GM12878 (cell line): ENCODE results near the gene IPCEF1. TPM values are rescaled to one million over a fixed set of nuclear protein-coding genes. Genes with fewer than 3 reads are reported as not detected.
"Not testable (repeated sequence)": the region's sequence is repeated elsewhere in the genome, so short reads cannot be mapped to it uniquely, and the experiment has no call there.

Experiments used
- ATAC-seq: fragments of 200-7000 bp; cut with Tn5 transposase; 3 replicates; pipeline ENCODE4 v1.9.1; 2020; ENCODE audit warnings: mild to moderate bottlenecking, moderate library complexity
- BruUV-seq: library from RNA; stranded (reverse); fragments of 400-500 nt; replicated peaks from 2 replicates; lab custom pipeline; 2021; lab: Mats Ljungman, UMichigan
- CTCF ChIA-PET: fragments of 300-600 bp; sonication (Branson Sonifier 250); formaldehyde crosslinking; extraction: SDS; loops from one replicate; lab custom pipeline; 2021; ENCODE audit warnings: inconsistent platforms; lab: Yijun Ruan, JAX
- POLR2A ChIA-PET: fragments of 350-600 bp; formaldehyde crosslinking; extraction: SDS; loops from one replicate; lab custom pipeline; 2021; ENCODE audit warnings: inconsistent platforms; lab: Charles Lee
- RAD21 ChIA-PET: fragments of 300-600 bp; sonication (Branson Sonifier 250); formaldehyde crosslinking; loops from one replicate; lab custom pipeline; 2023; ENCODE audit warnings: antibody characterized with exemption; ENCODE audit not compliant: unreplicated experiment; lab: Charles Lee
- SMC1A ChIA-PET: fragments of 300-600 bp; sonication (Branson Sonifier 250); formaldehyde crosslinking; loops from one replicate; lab custom pipeline; 2023; ENCODE audit not compliant: unreplicated experiment, uncharacterized antibody; lab: Charles Lee
- DNase-seq: peaks from one replicate; pipeline ENCODE4 v3.0.0-alpha.2; 2011; ENCODE audit warnings: low read depth, low spot score
- FAIRE-seq: peaks from 3 replicates; lab custom pipeline; 2011; peaks lifted over from hg19 to GRCh38; lab: Jason Lieb, UNC
- H2AFZ ChIP-seq: 2 replicates; pipeline ENCODE4 v1.6.0; 2011; ENCODE audit warnings: low read depth, low read length, control low read depth; ENCODE audit not compliant: control insufficient read depth
- H3K27ac ChIP-seq: 2 replicates; pipeline ENCODE4 v1.5.1; 2011; ENCODE audit warnings: control low read depth; ENCODE audit not compliant: control insufficient read depth, insufficient read depth
- H3K27me3 ChIP-seq, 2 experiments: replicated peaks in 1 of 2; 2 replicates each; pipeline versions ENCODE4 v1.6.0 to v1.6.1; 2011; ENCODE audit warnings: low read length in 1 of 2; ENCODE audit not compliant: control insufficient read depth in 2 of 2, insufficient read depth in 2 of 2
- H3K36me3 ChIP-seq, 2 experiments: 2 replicates each; pipeline ENCODE4 v1.5.1; 2011; ENCODE audit warnings: low read length in 1 of 2; ENCODE audit not compliant: control insufficient read depth in 2 of 2, insufficient read depth in 2 of 2
- H3K4me1 ChIP-seq: 2 replicates; pipeline ENCODE4 v1.6.1; 2011; ENCODE audit warnings: mild to moderate bottlenecking, low read length, moderate library complexity, mixed read lengths; ENCODE audit not compliant: control insufficient read depth, insufficient read depth
- H3K4me2 ChIP-seq: 2 replicates; pipeline ENCODE4 v1.6.0; 2011; ENCODE audit warnings: control low read depth; ENCODE audit not compliant: control insufficient read depth, insufficient read depth
- H3K4me3 ChIP-seq: fragments of 200-600 bp; sonication (generic); 2 replicates; pipeline ENCODE4 v1.5.1; 2016
- H3K79me2 ChIP-seq: 2 replicates; pipeline ENCODE4 v1.6.0; 2011; ENCODE audit warnings: low read length; ENCODE audit not compliant: control insufficient read depth, insufficient read depth
- H3K9ac ChIP-seq: 2 replicates; pipeline ENCODE4 v1.8.0; 2011; ENCODE audit warnings: low read length, control low read depth, mixed read lengths; ENCODE audit not compliant: control insufficient read depth, insufficient read depth
- H3K9me3 ChIP-seq: replicated peaks from 3 replicates; pipeline ENCODE4 v1.5.1; 2011; ENCODE audit warnings: mild to moderate bottlenecking, low read length; ENCODE audit not compliant: control insufficient read depth, insufficient read depth
- H4K20me1 ChIP-seq: 2 replicates; pipeline ENCODE4 v1.6.0; 2011; ENCODE audit not compliant: control insufficient read depth, insufficient read depth
- E2F4 ChIP-seq: IDR thresholded peaks from 2 replicates; pipeline ENCODE4 v1.6.1; 2012; ENCODE audit warnings: low read depth, low read length, improper control_type of control experiment
- EZH2 ChIP-seq: IDR thresholded peaks from 2 replicates; pipeline ENCODE4 v1.6.1; 2012; ENCODE audit warnings: low read depth, mild to moderate bottlenecking, control low read depth, inconsistent platforms, low read length, borderline replicate concordance; ENCODE audit not compliant: control insufficient read depth
- HCFC1 ChIP-seq: fragments of 150-350 bp; IDR thresholded peaks from 2 replicates; pipeline ENCODE4 v1.6.1; 2014; ENCODE audit warnings: low read length
- NR2C1 ChIP-seq: fragments of 450-650 bp; IDR thresholded peaks from 2 replicates; pipeline ENCODE4 v1.6.1; 2017; ENCODE audit warnings: antibody characterized with exemption, mild to moderate bottlenecking, moderate library complexity
- NRF1 ChIP-seq: conservative IDR thresholded peaks from 2 replicates; pipeline ENCODE4 v1.6.1; 2011; ENCODE audit warnings: mild to moderate bottlenecking, low read depth, low read length, improper control_type of control experiment
- POU2F2 ChIP-seq: IDR thresholded peaks from 3 replicates; pipeline ENCODE4 v1.6.1; 2011; ENCODE audit warnings: low read depth, mild to moderate bottlenecking, low read length, borderline replicate concordance
- RFX5 ChIP-seq: IDR thresholded peaks from 2 replicates; pipeline ENCODE4 v1.6.1; 2011; ENCODE audit warnings: low read depth, low read length, improper control_type of control experiment
- RUNX3 ChIP-seq: IDR thresholded peaks from 2 replicates; pipeline ENCODE4 v1.6.1; 2012; ENCODE audit warnings: low read length, inconsistent platforms
- SMAD1 ChIP-seq: fragments of 450-650 bp; IDR thresholded peaks from 2 replicates; pipeline ENCODE4 v1.6.1; 2018; ENCODE audit warnings: mild to moderate bottlenecking, low read depth; ENCODE audit not compliant: partially characterized antibody
- SUZ12 ChIP-seq: fragments of 200-600 bp; sonication (generic); IDR thresholded peaks from one replicate; pipeline ENCODE4 v1.6.1; 2018; ENCODE audit warnings: antibody characterized with exemption, mild to moderate bottlenecking; ENCODE audit not compliant: unreplicated experiment
- ZNF274 ChIP-seq: IDR thresholded peaks from one replicate; pipeline ENCODE4 v1.8.0; 2011; ENCODE audit not compliant: insufficient read length, insufficient read depth
- WGBS: methylation state at CpG from one replicate; pipeline ENCODE4 v1.1.6; 2016; ENCODE audit warnings: low lambda C conversion rate; ENCODE audit not compliant: insufficient replicate concordance, insufficient coverage; ENCODE audit errors: missing lambda C conversion rate; 5-methylcytosine and 5-hydroxymethylcytosine counted together
- in situ Hi-C: fragments of 300-500 bp; cut with MboI; formaldehyde crosslinking; loops from 9 replicates; pipeline ENCODE4 v1.14.3; 2018; ENCODE audit warnings: mixed read lengths
- intact Hi-C: fragments of 100-400 bp; cut with micrococcal nuclease; formaldehyde crosslinking; loops from one replicate; pipeline ENCODE4 v1.14.2; 2022; ENCODE audit not compliant: unreplicated experiment
- polyA plus RNA-seq, 11 experiments: library from polyadenylated mRNA; depleted of rRNA in 4 of 11; unstranded in 6 of 11; stranded (reverse) in 5 of 11; fragments of >200 nt; fragmentation: Nextera tagmentation in 4 of 11; fragmentation: Illumina TruSeq in 1 of 11; extraction: Ambion mirVana in 4 of 11; extraction: Trizol in 1 of 11; gene quantifications; 1 replicate in 1 of 11; 2 replicates in 10 of 11; pipeline versions ENCODE4 v1.2.1 to v1.2.3, GENCODE V29; 2011 to 2016; ENCODE audit warnings: inconsistent platforms in 2 of 11, missing spikeins in 2 of 11, low read depth in 1 of 11
- total RNA-seq, 4 experiments: library from RNA; depleted of rRNA in 3 of 4; stranded (reverse); fragments of >200 nt in 3 of 4; fragmentation: Illumina TruSeq in 1 of 4; extraction: Trizol in 1 of 4; gene quantifications; 2 replicates each; pipeline versions ENCODE4 v1.2.1 to v1.2.3, GENCODE V29; 2013 to 2021
- TF ChIP-seq, protein P1 (sequence below), 3 experiments: IDR thresholded peaks in 2 of 3; conservative IDR thresholded peaks in 1 of 3; 2 replicates each; pipeline ENCODE4 v1.5.1; 2011; ENCODE audit warnings: low read depth in 3 of 3, low read length in 3 of 3, mild to moderate bottlenecking in 3 of 3, control low read depth in 2 of 3, moderate library complexity in 2 of 3, inconsistent platforms in 1 of 3, mixed read lengths in 1 of 3; ENCODE audit not compliant: control insufficient read depth in 2 of 3, insufficient read depth in 1 of 3; ENCODE audit errors: extremely low read depth in 1 of 3
- TF ChIP-seq, protein P2 (sequence below): fragments of 150-350 bp; IDR thresholded peaks from 2 replicates; pipeline ENCODE4 v1.6.1; 2014; ENCODE audit warnings: mild to moderate bottlenecking, low read depth, low read length

IPCEF1 gene
- total and polyA plus RNA-seq, 10 of the 15 experiments (the other 5 are each of a cell fraction or from before 2014, with no cell fraction given), result 1.3 to 137 (median 4.2) TPM

DNA sequence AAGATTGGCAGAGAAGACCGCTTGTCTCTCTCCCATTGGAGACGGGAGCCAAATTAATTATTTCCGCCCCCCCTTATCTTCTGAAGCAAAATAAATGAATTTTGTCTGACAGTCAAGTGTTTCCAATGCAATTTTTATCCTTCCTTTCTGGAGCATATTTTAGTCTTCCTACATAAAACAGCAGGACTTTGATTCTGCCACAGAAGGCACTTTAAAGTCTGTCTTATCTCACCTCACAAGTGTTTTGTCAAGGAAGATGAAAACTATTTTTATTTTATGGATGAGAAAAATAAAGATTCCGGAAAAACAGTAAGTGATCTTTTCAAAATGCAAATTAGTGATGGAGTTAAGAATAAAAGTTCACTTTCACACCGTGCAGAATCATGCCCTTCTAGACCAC lies 177.2 kb downstream of the IPCEF1 start:
- POLR2A ChIA-PET, result no interaction called here

GRCh38 chr6:154172393-154172792 lies 184.2 kb downstream of the IPCEF1 start:
- H3K27ac ChIP-seq, H3K79me2 ChIP-seq, H3K27me3 ChIP-seq, H3K4me2 ChIP-seq, FAIRE-seq, BruUV-seq, H3K4me1 ChIP-seq, POLR2A ChIA-PET, H3K9ac ChIP-seq, DNase-seq, in situ Hi-C loops, H2AFZ ChIP-seq, H4K20me1 ChIP-seq, H3K9me3 ChIP-seq, H3K36me3 ChIP-seq, ATAC-seq, intact Hi-C loops, H3K4me3 ChIP-seq: not testable (repeated sequence)
- WGBS, result 36% methylated on average over 5 of the region's 5 CpGs
- CTCF ChIA-PET, result interaction anchor here (0.7 to 1.6 kb wide), 4 partner anchors 14 to 303 kb away, joined by 3 to 5 read pairs (median 4); no protein-coding TSS in a partner anchor
- SMC1A ChIA-PET, result interaction anchor here (1.1 kb wide), 1 partner anchor 12 kb away, joined by 5 read pairs; no protein-coding TSS in a partner anchor
- RAD21 ChIA-PET, result interaction anchor here (1.8 kb wide), 1 partner anchor 15 kb away, joined by 6 read pairs; no protein-coding TSS in a partner anchor

More for the DNA sequence above, 177.2 kb downstream of the IPCEF1 start:
- BruUV-seq, result no TSS peak
- RAD21 ChIA-PET, result interaction anchor here (0.5 kb wide), 1 partner anchor 96 kb away, joined by 3 read pairs; no protein-coding TSS in a partner anchor
- 53% methylated on average over 5 of the region's 5 CpGs for WGBS
- intact Hi-C loops, result no loop called here
- Histone ChIP-seq H3K27ac (no peak overlapping the region), H3K4me3 (no peak overlapping the region), H3K9me3 (peaks cover 5% of the 10 kb centered on the region; the same call in 2 of the 3 replicates), H3K27me3 (no peaks in the 10 kb centered on the region), H3K4me2 (no peak overlapping the region), H3K36me3 (peaks cover 0 to 2% of the 10 kb centered on the region in 2 experiments; a peak in 2 of 4 replicates), H2AFZ (no peak overlapping the region), H3K4me1 (no peaks in the 10 kb centered on the region), H4K20me1 (no peaks in the 10 kb centered on the region), H3K9ac (no peak overlapping the region), H3K79me2 (no peaks in the 10 kb centered on the region)
- no peak for FAIRE-seq
- in situ Hi-C loops, result no loop called here
- SMC1A ChIA-PET, result interaction anchor here (1.3 kb wide), 1 partner anchor 20 kb away, joined by 3 read pairs; no protein-coding TSS in a partner anchor
- ATAC-seq, result no peak
- TF ChIP-seq HCFC1 (no peak), POU2F2 (no peak), RFX5 (no peak), E2F4 (no peak), SUZ12 (no peak), EZH2 (no peak), NR2C1 (no peak), SMAD1 (no peak), ZNF274 (no peak), RUNX3 (no peak), NRF1 (no peak)
- TF ChIP-seq, protein P1, sequence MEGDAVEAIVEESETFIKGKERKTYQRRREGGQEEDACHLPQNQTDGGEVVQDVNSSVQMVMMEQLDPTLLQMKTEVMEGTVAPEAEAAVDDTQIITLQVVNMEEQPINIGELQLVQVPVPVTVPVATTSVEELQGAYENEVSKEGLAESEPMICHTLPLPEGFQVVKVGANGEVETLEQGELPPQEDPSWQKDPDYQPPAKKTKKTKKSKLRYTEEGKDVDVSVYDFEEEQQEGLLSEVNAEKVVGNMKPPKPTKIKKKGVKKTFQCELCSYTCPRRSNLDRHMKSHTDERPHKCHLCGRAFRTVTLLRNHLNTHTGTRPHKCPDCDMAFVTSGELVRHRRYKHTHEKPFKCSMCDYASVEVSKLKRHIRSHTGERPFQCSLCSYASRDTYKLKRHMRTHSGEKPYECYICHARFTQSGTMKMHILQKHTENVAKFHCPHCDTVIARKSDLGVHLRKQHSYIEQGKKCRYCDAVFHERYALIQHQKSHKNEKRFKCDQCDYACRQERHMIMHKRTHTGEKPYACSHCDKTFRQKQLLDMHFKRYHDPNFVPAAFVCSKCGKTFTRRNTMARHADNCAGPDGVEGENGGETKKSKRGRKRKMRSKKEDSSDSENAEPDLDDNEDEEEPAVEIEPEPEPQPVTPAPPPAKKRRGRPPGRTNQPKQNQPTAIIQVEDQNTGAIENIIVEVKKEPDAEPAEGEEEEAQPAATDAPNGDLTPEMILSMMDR (IDR thresholded peaks at IDR 0.05 in 2 of 3, conservative IDR thresholded peaks at IDR 0.05 in 1 of 3; ENCODE audit: control insufficient read depth in 2 of 3, extremely low read depth in 1 of 3, insufficient read depth in 1 of 3, low read depth in 3 of 3, low read length in 3 of 3), result no peak
- TF ChIP-seq, protein P2, sequence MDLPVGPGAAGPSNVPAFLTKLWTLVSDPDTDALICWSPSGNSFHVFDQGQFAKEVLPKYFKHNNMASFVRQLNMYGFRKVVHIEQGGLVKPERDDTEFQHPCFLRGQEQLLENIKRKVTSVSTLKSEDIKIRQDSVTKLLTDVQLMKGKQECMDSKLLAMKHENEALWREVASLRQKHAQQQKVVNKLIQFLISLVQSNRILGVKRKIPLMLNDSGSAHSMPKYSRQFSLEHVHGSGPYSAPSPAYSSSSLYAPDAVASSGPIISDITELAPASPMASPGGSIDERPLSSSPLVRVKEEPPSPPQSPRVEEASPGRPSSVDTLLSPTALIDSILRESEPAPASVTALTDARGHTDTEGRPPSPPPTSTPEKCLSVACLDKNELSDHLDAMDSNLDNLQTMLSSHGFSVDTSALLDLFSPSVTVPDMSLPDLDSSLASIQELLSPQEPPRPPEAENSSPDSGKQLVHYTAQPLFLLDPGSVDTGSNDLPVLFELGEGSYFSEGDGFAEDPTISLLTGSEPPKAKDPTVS, result no peak
- CTCF ChIA-PET, result no interaction called here
- no peak for DNase-seq
